Tibial artery (tissue), 4 donors: Measurements from ENCODE around the gene RAPGEF6.

Source experiments
- DNase-seq, 2 donors: peaks; one replicate each; pipeline ENCODE4 v3.0.0-alpha.2; 2019
- H3K27ac ChIP-seq, 2 donors: fragments of 200-600 bp; sonication (generic) in 1 of 2; 1 replicate in 1 of 2; 2 replicates in 1 of 2; pipeline ENCODE4 v1.5.1; 2018 to 2019; ENCODE audit warnings: mild to moderate bottlenecking in 1 of 2
- H3K27me3 ChIP-seq, 2 donors: fragments of 200-600 bp; sonication (generic) in 1 of 2; one replicate each; pipeline versions ENCODE4 v1.5.1 to v1.6.0; 2016 to 2019
- H3K36me3 ChIP-seq, 3 donors: fragments of 200-600 bp; sonication (generic) in 2 of 3; one replicate each; pipeline ENCODE4 v1.5.1; 2016 to 2019; ENCODE audit warnings: mild to moderate bottlenecking in 2 of 3
- H3K4me1 ChIP-seq, 4 donors: fragments of 200-600 bp; sonication (generic) in 2 of 4; 1 replicate in 3 of 4; 2 replicates in 1 of 4; pipeline ENCODE4 v1.5.1; 2016 to 2019
- H3K4me3 ChIP-seq, 2 donors: fragments of 200-600 bp; sonication (generic) in 1 of 2; 1 replicate in 1 of 2; 2 replicates in 1 of 2; pipeline ENCODE4 v1.5.1; 2018 to 2019; ENCODE audit warnings: mild to moderate bottlenecking in 2 of 2
- H3K9me3 ChIP-seq, 3 donors: fragments of 200-600 bp; sonication (generic) in 1 of 3; one replicate each; pipeline ENCODE4 v1.5.1; 2016 to 2019
- intact Hi-C: fragments of 100-400 bp; cut with DNase I; formaldehyde crosslinking; loops from one replicate; pipeline ENCODE4 v1.15.0; 2023; ENCODE audit warnings: low total_unique reads
- TF ChIP-seq, protein P1 (sequence below), 2 experiments: fragments of 200-600 bp in 1 of 2; fragments of 450-650 bp in 1 of 2; IDR thresholded peaks; one replicate each; pipeline ENCODE4 v1.5.1; 2017 to 2019; ENCODE audit warnings: antibody characterized with exemption in 2 of 2, mild to moderate bottlenecking in 1 of 2, moderate library complexity in 1 of 2

The RAPGEF6 gene, protein sequence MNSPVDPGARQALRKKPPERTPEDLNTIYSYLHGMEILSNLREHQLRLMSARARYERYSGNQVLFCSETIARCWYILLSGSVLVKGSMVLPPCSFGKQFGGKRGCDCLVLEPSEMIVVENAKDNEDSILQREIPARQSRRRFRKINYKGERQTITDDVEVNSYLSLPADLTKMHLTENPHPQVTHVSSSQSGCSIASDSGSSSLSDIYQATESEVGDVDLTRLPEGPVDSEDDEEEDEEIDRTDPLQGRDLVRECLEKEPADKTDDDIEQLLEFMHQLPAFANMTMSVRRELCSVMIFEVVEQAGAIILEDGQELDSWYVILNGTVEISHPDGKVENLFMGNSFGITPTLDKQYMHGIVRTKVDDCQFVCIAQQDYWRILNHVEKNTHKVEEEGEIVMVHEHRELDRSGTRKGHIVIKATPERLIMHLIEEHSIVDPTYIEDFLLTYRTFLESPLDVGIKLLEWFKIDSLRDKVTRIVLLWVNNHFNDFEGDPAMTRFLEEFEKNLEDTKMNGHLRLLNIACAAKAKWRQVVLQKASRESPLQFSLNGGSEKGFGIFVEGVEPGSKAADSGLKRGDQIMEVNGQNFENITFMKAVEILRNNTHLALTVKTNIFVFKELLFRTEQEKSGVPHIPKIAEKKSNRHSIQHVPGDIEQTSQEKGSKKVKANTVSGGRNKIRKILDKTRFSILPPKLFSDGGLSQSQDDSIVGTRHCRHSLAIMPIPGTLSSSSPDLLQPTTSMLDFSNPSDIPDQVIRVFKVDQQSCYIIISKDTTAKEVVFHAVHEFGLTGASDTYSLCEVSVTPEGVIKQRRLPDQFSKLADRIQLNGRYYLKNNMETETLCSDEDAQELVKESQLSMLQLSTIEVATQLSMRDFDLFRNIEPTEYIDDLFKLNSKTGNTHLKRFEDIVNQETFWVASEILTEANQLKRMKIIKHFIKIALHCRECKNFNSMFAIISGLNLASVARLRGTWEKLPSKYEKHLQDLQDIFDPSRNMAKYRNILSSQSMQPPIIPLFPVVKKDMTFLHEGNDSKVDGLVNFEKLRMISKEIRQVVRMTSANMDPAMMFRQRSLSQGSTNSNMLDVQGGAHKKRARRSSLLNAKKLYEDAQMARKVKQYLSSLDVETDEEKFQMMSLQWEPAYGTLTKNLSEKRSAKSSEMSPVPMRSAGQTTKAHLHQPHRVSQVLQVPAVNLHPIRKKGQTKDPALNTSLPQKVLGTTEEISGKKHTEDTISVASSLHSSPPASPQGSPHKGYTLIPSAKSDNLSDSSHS (N-terminal part only)

DNA sequence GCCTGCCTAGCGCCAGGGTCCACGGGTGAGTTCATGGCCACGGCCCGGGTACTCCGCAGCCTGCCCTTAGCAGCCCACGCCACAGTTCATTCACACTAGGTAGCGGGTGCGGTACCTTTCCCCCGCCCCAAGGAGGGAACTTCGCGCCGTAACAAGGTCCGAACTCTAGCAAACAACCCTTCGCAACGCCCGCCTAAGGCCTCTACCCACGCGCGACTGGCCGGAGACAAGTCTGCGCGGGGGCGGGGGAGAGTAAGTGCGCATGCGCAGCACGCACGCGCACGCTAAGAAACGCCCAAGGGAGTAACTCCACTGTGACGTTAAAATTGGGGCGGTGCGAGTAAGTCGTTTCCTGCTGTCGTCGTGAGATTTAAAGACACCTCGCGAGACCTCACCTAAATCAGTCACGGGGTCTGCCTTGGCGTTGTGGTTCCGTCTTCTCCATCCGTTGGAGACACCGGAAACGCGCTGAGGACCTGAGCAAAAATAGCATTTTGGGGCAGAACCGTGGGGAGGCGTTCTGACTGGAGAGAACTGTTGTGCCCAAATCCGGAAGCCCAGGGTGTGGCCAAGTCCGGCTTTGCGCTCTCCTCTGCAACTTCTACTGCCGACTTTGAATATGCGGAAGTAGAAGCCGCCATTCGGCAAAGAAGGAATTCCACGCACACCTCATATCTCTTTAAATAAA, at the start of gene RAPGEF6:
RAPGEF6 (minus strand) TSS at position 234 of the 688 bp plus-strand sequence; CDS start at position 35, 199 bp downstream.
- TF ChIP-seq, protein P1, sequence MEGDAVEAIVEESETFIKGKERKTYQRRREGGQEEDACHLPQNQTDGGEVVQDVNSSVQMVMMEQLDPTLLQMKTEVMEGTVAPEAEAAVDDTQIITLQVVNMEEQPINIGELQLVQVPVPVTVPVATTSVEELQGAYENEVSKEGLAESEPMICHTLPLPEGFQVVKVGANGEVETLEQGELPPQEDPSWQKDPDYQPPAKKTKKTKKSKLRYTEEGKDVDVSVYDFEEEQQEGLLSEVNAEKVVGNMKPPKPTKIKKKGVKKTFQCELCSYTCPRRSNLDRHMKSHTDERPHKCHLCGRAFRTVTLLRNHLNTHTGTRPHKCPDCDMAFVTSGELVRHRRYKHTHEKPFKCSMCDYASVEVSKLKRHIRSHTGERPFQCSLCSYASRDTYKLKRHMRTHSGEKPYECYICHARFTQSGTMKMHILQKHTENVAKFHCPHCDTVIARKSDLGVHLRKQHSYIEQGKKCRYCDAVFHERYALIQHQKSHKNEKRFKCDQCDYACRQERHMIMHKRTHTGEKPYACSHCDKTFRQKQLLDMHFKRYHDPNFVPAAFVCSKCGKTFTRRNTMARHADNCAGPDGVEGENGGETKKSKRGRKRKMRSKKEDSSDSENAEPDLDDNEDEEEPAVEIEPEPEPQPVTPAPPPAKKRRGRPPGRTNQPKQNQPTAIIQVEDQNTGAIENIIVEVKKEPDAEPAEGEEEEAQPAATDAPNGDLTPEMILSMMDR (IDR thresholded peaks at IDR 0.05) = peak; percentile 2 to 35
- DNase-seq = peak; percentile 99 to 100
- Histone ChIP-seq H3K36me3 (no peaks in the 10 kb centered on the region), H3K27me3 (no peaks in the 10 kb centered on the region), H3K27ac (peak within 1 kb of the TSS; percentile 95 to 98), H3K9me3 (no peaks in the 10 kb centered on the region), H3K4me3 (peak within 1 kb of the TSS; percentile 76 to 89), H3K4me1 (peaks cover 0 to 37% (median 25%) of the 10 kb centered on the region in 4 donors)
- intact Hi-C loops = loop anchor here (2.0 kb wide), 1 partner anchor 162 kb away; the partner anchor contains the start of gene FNIP1

DNA sequence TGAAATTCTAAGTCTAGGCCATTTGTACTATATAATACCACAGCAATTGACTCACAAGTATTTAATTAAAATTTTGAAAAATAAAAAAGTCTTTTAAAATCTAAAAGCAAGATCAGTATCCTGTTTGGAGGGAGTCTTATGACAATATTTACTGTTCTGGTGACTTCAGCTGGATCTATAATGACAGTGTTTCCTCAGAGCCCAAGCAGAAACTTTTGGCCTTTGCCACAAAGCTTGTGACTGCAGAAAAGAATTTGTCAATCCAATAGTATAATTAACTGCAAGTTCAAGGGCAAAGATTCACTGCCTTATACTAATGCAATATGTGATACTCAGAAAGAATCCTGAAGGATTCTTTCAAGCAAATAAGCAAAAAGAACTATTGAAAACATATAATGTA, 49.6 kb upstream of the RAPGEF6 start:
- Histone ChIP-seq H3K4me3 (no peak overlapping the region), H3K9me3 (no peaks in the 10 kb centered on the region), H3K27me3 (no peaks in the 10 kb centered on the region), H3K36me3 (peaks cover under 1 to 16% (median 14%) of the 10 kb centered on the region in 3 donors), H3K27ac (no peak overlapping the region), H3K4me1 (peaks cover 0 to 4% (median 0%) of the 10 kb centered on the region in 4 donors)
- DNase-seq = no peak
- TF ChIP-seq, protein P1 (IDR thresholded peaks at IDR 0.05) = no peak
- intact Hi-C loops = no loop called here

DNA sequence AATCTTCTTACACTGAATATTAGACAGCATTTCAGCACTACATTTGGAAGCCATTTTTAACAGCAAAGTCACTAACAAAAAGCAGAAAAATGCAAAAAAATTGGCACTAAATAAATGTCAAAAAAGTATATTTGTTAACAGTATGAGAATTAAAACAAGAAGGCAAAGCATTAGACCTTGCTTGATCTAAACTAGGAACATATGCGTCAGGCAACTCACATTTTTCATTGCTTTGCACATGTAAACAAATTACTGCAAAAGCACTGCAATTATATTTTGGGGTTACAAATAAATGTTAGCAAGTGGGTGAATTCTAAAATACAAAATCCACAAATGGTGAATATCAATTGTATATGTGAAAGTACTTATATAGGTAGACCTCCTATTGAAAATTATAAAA, 49.0 kb upstream of the RAPGEF6 start:
- H3K9me3 ChIP-seq = no peaks in the 10 kb centered on the region

DNA sequence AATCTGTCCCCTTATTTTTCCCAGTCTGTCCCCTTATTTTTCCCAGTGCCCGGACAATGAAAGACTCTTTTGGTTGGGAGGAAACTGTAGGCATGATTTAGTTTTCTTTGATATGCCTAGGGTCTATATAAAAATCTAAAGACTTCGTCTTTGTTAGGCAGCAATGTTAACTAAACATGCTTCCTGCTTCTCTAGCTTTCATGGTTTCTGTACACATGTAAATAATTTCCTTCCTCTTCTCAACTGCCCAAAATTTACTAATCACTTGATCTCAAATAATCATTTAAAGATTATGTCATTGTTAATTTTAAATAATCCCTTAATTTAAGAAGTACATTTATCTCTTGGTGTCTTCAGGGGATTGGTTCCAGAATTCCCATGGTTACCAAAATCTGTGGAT, 47.8 kb upstream of the RAPGEF6 start:
- DNase-seq = no peak
- no peak overlapping the region for H3K27ac ChIP-seq
- TF ChIP-seq, protein P1 (IDR thresholded peaks at IDR 0.05) = no peak
- H3K36me3 ChIP-seq = peaks cover 5 to 31% (median 14%) of the 10 kb centered on the region in 3 donors
- H3K4me3 ChIP-seq = no peak overlapping the region
- H3K4me1 ChIP-seq = peaks cover 0 to 5% (median 0%) of the 10 kb centered on the region in 4 donors
- H3K27me3 ChIP-seq = no peaks in the 10 kb centered on the region
- intact Hi-C loops = no loop called here
- H3K9me3 ChIP-seq = no peaks in the 10 kb centered on the region

More for the DNA sequence above, 49.0 kb upstream of the RAPGEF6 start:
- H3K27me3 ChIP-seq = no peaks in the 10 kb centered on the region
- intact Hi-C loops = no loop called here
- H3K4me1 ChIP-seq = peaks cover 0 to 5% (median 0%) of the 10 kb centered on the region in 4 donors
- no peak for DNase-seq
- TF ChIP-seq, protein P1 (IDR thresholded peaks at IDR 0.05) = no peak
- H3K4me3 ChIP-seq = no peak overlapping the region
- peaks cover 0 to 18% (median 14%) of the 10 kb centered on the region in 3 donors for H3K36me3 ChIP-seq
- H3K27ac ChIP-seq = no peak overlapping the region
